Lung (tissue), 12 donors: Measurements from ENCODE around the gene SDR42E1. TPM values are rescaled to one million over a fixed set of nuclear protein-coding genes. Genes with fewer than 3 reads are reported as not detected.

Experiments
- ATAC-seq: fragments of 200-7000 bp; cut with Tn5 transposase; one replicate; pipeline ENCODE4 v1.9.1; 2020; ENCODE audit warnings: moderate number of reproducible peaks; ENCODE audit not compliant: insufficient read depth, low FRiP score
- DNase-seq, 3 donors: peaks; one replicate each; pipeline ENCODE4 v3.0.0-alpha.2; 2013 to 2017
- H3K27ac ChIP-seq, 2 donors: one replicate each; pipeline ENCODE4 v1.5.1; 2013; ENCODE audit warnings: mild to moderate bottlenecking in 2 of 2, moderate library complexity in 2 of 2, control low read depth in 1 of 2, inconsistent platforms in 1 of 2, low read depth in 1 of 2, low read length in 1 of 2
- H3K27me3 ChIP-seq, 3 donors: one replicate each; pipeline ENCODE4 v1.5.1; 2013; ENCODE audit warnings: low read length in 2 of 3; ENCODE audit not compliant: control insufficient read depth in 3 of 3, insufficient read depth in 3 of 3
- H3K36me3 ChIP-seq, 4 donors: one replicate each; pipeline ENCODE4 v1.5.1; 2013; ENCODE audit warnings: low read length in 4 of 4, mild to moderate bottlenecking in 1 of 4, moderate library complexity in 1 of 4; ENCODE audit not compliant: control insufficient read depth in 4 of 4, insufficient read depth in 4 of 4
- H3K4me1 ChIP-seq, 5 donors: one replicate each; pipeline ENCODE4 v1.5.1; 2013; ENCODE audit warnings: low read length in 5 of 5, mild to moderate bottlenecking in 2 of 5, moderate library complexity in 1 of 5; ENCODE audit not compliant: control insufficient read depth in 5 of 5, insufficient read depth in 5 of 5
- H3K4me3 ChIP-seq: one replicate; pipeline ENCODE4 v1.5.1; 2013; ENCODE audit warnings: mild to moderate bottlenecking, control low read depth, moderate library complexity
- H3K9ac ChIP-seq, 2 donors: one replicate each; pipeline ENCODE4 v1.5.1; 2013; ENCODE audit warnings: low read length in 2 of 2, control low read depth in 1 of 2; ENCODE audit not compliant: insufficient read depth in 1 of 2
- H3K9me3 ChIP-seq, 4 donors: one replicate each; pipeline ENCODE4 v1.5.1; 2013; ENCODE audit warnings: low read length in 3 of 4, mild to moderate bottlenecking in 1 of 4, moderate library complexity in 1 of 4; ENCODE audit not compliant: control insufficient read depth in 4 of 4, insufficient read depth in 3 of 4
- WGBS, 2 donors: extraction: QIAGEN DNeasy Blood & Tissue Kit; methylation state at CpG; one replicate each; pipeline ENCODE4 v1.1.7; 2013; 5-methylcytosine and 5-hydroxymethylcytosine counted together
- polyA plus RNA-seq, 2 donors: library from polyadenylated mRNA; stranded (reverse); fragments of 200-250 nt; gene quantifications; one replicate each; pipeline ENCODE4 v1.2.1, GENCODE V29; 2013
- total RNA-seq, 2 donors: library from RNA; depleted of rRNA in 1 of 2; stranded (reverse); fragments of >200 nt in 1 of 2; gene quantifications; one replicate each; pipeline ENCODE4 v1.2.1, GENCODE V29; 2014 to 2021
- TF ChIP-seq, protein P1 (sequence below): IDR thresholded peaks from 2 replicates; pipeline ENCODE4 v1.5.1; 2012; ENCODE audit warnings: mild to moderate bottlenecking; ENCODE audit errors: control extremely low read depth, extremely low read depth
- donor health status: control.
- donor health status: control.
- donor health status: Bipolar disorder and iron deficiency.
- donor health status: healthy.
- donor health status: DM: yes; HTN: yes; CAD: no.

Gene SDR42E1
- total and polyA plus RNA-seq, 4 donors: 1.2 to 9.5 (median 4.0) TPM

DNA sequence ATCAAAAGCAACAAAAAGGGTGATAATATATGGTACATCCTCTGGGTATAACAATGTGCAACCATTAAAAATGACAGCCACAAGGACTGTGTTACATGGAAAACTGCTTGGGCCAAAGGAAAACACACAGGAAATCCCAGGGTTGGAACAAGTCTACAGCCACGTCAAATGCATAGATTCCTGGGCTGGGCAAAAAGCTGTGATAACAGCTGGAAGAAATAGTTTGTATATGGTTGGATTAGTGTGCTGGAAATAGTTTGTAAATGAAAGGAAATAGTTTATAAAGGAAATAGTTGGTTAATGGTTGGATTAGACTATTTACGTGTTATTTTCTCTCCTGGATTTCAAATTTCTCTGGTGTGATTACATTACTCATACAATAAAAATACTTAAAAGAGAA, 26.4 kb upstream of the SDR42E1 start:
- ATAC-seq: no peak
- no peak overlapping the region for H3K27ac ChIP-seq
- peaks cover 0 to 4% (median 0%) of the 10 kb centered on the region in 5 donors for H3K4me1 ChIP-seq
- TF ChIP-seq, protein P1, sequence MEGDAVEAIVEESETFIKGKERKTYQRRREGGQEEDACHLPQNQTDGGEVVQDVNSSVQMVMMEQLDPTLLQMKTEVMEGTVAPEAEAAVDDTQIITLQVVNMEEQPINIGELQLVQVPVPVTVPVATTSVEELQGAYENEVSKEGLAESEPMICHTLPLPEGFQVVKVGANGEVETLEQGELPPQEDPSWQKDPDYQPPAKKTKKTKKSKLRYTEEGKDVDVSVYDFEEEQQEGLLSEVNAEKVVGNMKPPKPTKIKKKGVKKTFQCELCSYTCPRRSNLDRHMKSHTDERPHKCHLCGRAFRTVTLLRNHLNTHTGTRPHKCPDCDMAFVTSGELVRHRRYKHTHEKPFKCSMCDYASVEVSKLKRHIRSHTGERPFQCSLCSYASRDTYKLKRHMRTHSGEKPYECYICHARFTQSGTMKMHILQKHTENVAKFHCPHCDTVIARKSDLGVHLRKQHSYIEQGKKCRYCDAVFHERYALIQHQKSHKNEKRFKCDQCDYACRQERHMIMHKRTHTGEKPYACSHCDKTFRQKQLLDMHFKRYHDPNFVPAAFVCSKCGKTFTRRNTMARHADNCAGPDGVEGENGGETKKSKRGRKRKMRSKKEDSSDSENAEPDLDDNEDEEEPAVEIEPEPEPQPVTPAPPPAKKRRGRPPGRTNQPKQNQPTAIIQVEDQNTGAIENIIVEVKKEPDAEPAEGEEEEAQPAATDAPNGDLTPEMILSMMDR: no peak
- no peaks in the 10 kb centered on the region for H3K27me3 ChIP-seq
- no peak overlapping the region for H3K4me3 ChIP-seq
- H3K36me3 ChIP-seq: no peaks in the 10 kb centered on the region
- no peaks in the 10 kb centered on the region for H3K9me3 ChIP-seq
- no peak overlapping the region for H3K9ac ChIP-seq
- peak; percentile 39 to 70 (median 67) for DNase-seq
- WGBS, 2 donors: 58 to 60% methylated on average over 2 of the region's 2 CpGs

DNA sequence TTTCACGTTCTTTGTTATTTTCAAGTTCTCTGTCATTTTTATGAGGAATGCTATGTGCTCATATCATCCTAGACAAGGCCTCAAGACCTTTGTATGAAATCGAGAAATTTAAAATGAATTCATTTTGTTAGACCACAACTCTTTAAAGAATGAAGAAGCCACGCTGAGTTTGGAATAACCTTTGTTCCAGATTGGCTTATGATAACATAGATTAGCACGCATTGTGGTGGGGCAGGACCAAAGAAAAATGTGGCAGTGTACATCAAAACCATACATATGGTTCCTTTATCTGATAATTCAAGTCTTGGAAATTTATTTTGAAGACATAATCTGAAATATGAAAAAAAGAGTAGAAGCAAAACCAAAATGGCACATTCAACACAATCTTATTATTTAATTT, 26.0 kb upstream of the SDR42E1 start:
- Histone ChIP-seq H3K9ac (no peak overlapping the region), H3K36me3 (no peaks in the 10 kb centered on the region), H3K27ac (no peak overlapping the region), H3K27me3 (no peaks in the 10 kb centered on the region), H3K4me3 (no peak overlapping the region), H3K4me1 (peaks cover 0 to 6% (median 0%) of the 10 kb centered on the region in 5 donors), H3K9me3 (no peaks in the 10 kb centered on the region)
- DNase-seq (no peak), ATAC-seq (no peak)
- TF ChIP-seq, protein P1: no peak
- WGBS, 2 donors: 91 to 95% methylated on average over 4 of the region's 4 CpGs

DNA sequence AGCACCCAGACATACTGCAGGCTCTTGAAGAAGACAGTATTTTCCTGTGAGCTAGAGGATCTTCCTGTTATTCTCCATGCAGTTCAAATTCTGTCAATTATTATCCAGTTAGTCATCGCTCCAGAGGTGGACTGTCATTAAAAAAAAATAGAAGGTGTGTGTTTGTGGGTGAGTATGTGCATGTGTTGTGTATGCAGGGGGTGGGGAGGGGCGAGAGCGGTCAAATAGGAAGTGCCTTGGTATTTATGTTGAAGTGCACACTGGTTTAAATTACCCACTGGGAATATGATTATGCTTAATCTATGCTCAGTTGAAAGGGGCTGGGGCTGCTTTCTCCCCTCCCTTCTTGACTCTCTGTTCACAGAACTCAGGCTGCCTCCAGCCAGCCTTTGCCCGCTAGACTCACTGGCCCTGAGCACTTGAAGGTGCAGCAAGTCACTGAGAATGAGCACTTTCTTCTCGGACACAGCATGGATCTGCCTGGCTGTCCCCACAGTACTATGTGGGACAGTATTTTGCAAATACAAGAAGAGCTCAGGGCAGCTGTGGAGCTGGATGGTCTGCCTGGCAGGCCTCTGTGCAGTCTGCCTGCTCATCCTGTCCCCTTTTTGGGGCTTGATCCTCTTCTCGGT, 23.8 kb upstream of the SDR42E1 start, which contains the start of gene HSD17B2:
Gene HSD17B2 (plus strand): TSS at position 273 of the 632 bp plus-strand sequence. CDS start 172 bp downstream, at position 445.
- no peaks in the 10 kb centered on the region for H3K9me3 ChIP-seq
- TF ChIP-seq, protein P1: no peak
- DNase-seq: no peak
- H3K27ac ChIP-seq: peak within 1 kb of the TSS in 1 of 2 donors; percentile 20
- H3K4me3 ChIP-seq: no peak within 1 kb of the TSS
- H3K36me3 ChIP-seq: no peaks in the 10 kb centered on the region
- peaks cover 0 to 6% (median 0%) of the 10 kb centered on the region in 5 donors for H3K4me1 ChIP-seq
- H3K9ac ChIP-seq: peak within 1 kb of the TSS in 1 of 2 donors; percentile 12
- no peak for ATAC-seq
- WGBS, 2 donors: 68 to 78% methylated on average over 6 of the region's 6 CpGs
- H3K27me3 ChIP-seq: no peaks in the 10 kb centered on the region
